Islet precursor cell (in vitro differentiated cells): ENCODE results near the gene NMNAT3.

ENCODE experiments used
- DNase-seq: peaks from one replicate; pipeline ENCODE4 v3.0.0-alpha.2; 2018

Gene NMNAT3

GRCh38 chr3:139677388-139678155, at the start of gene NMNAT3:
Gene NMNAT3 (minus strand): TSS chr3:139677972. CDS start chr3:139627724, 50,248 bp downstream.
- peak; percentile 91 for DNase-seq

- DNase-seq = no peak
Measured at GRCh38 chr3:139721370-139721769, 43.6 kb upstream of the NMNAT3 start.

DNA sequence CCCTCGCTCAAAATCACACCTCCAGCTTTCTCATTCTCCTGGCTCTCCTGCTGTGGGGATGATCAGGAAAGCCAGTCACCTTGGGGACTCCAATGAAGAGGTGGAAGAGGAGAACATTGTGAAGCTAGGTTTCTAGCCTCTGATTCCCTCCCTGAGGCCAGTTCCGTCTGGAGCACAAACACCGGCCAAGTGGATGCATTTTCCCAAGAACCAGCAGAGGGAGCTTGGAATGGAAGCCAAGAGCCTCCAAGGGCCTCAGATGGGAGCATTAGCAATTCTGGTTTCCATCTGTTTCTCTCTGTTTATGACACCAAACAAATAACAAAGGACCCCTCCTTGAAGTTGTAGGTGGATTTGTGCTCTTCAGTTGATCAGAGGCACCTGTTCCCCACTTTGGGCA, 40.6 kb upstream of the NMNAT3 start:
- peak; percentile 84 for DNase-seq

- DNase-seq = no peak
Measured at GRCh38 chr3:139716908-139717485, 39.2 kb upstream of the NMNAT3 start.

DNA sequence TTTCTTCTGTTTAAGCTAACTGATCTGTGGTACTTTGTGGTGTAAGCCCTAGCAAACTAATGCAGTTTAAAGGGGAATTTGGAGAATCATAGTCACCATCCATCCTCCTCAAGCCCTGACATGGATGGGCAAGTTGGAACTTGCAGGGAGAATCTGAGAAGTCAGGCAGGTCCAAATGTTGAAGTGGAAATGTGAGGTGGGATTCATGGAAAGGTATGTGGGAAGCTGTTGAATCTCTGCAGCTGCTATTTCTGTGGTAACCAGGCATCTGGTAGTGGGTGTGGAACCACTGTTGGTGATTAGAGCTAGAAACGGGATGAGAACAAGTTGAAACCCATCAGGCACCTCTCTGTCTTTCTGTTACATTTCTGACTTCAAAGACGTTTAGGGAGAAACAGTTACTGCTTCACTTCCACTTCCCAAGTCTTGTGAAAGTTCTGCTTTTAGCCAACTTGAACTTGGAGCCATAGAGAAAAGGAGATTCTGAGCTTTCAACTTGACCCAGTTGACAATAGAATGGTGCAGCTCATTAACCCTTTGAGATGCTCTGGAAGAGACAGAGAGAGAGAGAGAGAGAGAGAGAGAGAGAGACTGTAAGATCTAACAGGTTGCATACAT, 38.1 kb upstream of the NMNAT3 start:
- no peak for DNase-seq

- no peak for DNase-seq
Measured at GRCh38 chr3:139715166-139715565, 37.4 kb upstream of the NMNAT3 start.

DNA sequence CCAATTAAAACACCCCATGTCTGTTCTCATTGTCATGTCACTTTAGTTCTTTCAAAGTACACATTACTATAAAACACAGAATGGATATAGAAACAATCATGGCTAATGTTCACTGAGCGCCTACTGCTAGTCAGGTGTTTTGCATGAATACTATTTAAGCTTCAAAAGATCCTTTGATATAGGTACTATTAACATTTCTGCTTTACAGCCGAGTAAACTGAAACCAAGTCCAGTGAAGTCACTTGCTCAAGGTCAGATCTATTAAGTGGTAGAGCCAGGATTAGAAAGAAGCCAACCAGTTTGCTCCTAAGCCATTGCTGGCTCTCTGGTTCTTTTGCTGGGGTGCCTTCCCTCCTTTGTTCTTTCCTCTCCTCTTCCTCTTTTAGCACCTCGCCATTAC, 32.4 kb upstream of the NMNAT3 start:
- no peak for DNase-seq

- DNase-seq = no peak
Measured at GRCh38 chr3:139705631-139706030, 27.9 kb upstream of the NMNAT3 start.

- no peak for DNase-seq
Measured at GRCh38 chr3:139696314-139696604, 18.5 kb upstream of the NMNAT3 start.

GRCh38 chr3:139695426-139696313, 17.9 kb upstream of the NMNAT3 start:
- DNase-seq = no peak

- no peak for DNase-seq
Measured at GRCh38 chr3:139695007-139695406, 17.2 kb upstream of the NMNAT3 start.

DNA sequence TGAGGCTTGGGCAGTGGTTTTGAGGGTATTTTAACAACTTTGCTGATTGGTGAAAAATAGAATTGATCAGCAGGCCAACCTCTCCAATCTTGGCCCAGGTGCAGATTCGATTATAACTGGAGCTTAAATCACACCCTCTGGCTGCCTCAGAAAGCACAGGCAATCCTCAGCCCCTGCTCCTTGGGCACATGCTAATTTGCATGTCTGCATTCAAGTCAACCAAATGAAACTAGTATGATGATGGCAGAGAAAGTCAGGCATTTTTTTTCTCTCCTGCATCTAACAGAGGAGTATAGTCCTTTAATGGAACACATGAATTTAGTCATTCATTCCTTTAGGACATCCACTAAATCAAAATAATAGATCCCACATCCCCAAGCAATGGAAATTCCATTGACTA, 16.8 kb upstream of the NMNAT3 start:
- DNase-seq = no peak

GRCh38 chr3:139691619-139692018, 13.8 kb upstream of the NMNAT3 start:
- no peak for DNase-seq

DNA sequence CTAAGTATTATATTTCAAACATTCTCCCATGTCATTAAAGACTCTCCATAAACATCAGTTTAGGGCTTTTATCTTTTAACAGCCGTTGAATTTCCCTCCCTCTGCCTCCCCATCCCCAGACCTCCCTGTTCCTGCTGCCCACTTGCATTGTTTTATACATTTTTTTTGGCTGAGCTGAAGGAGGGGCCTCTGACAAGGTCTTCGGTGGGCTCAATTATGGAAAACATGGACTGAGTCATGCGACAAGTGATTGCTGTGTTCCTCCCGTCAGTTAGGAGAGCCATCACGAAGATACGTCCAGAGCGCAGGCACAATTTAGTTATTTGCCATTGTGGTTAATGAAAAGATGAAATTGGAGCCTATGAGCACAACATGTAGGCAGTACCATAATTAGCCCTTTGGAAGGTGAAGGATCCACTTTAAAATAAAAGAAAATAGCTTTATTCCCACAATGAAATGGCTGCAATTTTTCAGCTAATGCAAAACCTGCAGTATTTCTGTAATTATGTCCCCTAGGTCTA, 12.0 kb upstream of the NMNAT3 start:
- no peak for DNase-seq

DNA sequence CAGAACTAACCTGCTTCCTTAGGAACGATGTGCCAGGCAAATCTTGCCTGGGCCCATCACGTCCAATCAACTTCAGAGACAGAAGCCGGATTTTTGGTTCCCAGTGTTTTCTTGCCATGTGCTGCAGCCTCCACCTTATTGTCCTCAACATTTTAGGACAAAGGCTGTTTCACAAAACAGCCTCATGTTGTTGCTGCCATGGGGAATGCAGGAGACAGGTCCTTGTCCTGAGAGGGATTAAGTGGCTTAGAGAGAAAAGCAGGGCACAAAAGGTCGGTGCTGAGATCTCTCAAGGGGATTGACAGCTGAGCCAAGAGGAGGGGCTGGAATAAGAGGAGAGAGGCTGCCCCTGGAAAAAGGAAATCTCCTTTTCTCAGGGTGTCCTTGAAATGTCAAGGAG, 11.3 kb upstream of the NMNAT3 start:
- no peak for DNase-seq

DNA sequence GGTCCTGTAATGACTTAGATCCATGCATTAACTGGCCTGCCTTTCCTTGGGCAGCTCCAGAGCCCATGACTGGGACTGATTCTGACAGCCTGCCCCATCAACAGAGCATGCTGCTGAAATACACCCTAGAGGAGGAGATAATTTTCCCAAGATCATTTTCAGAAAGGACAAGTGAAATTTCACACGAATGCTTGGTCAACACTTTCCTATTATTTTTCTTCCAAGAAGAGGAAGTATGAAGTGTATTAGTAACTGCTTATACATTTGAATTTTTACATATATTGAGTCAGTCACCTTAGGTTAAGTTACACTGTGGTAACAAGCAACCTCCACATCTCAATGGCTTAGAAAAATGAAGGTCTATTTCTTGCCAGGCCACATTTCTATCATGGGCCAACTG, 9.7 kb upstream of the NMNAT3 start:
- no peak for DNase-seq

- DNase-seq = no peak
Measured at GRCh38 chr3:139686624-139687023, 8.9 kb upstream of the NMNAT3 start.

GRCh38 chr3:139686206-139686605, 8.4 kb upstream of the NMNAT3 start:
- no peak for DNase-seq

DNA sequence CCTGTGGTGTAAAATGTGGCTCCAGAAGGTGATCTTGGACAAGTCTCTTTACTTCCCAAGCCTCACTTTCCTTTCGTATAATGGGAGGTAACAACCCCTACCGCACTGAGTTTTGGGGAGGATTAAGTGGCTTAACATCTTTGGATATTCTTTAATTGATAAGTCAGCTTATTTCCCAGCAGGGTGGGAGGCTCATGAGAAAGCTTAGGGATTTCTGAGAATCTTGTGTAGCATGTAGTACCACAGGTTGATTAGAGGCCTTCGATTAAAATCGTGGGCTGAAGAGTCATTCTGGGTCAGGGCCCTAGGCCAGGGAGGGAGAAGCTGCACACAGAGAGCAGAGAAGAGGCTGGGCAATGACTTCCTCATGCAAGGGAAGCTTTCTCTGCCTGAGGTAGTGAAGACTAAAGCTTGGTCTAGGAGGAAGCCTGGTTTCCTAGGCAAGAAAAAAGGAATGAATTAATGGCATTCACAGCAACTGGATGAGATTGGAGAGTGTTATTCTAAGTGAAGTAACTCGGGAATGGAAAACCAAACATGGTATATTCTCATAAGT, 1.5 kb upstream of the NMNAT3 start:
- no peak for DNase-seq

DNA sequence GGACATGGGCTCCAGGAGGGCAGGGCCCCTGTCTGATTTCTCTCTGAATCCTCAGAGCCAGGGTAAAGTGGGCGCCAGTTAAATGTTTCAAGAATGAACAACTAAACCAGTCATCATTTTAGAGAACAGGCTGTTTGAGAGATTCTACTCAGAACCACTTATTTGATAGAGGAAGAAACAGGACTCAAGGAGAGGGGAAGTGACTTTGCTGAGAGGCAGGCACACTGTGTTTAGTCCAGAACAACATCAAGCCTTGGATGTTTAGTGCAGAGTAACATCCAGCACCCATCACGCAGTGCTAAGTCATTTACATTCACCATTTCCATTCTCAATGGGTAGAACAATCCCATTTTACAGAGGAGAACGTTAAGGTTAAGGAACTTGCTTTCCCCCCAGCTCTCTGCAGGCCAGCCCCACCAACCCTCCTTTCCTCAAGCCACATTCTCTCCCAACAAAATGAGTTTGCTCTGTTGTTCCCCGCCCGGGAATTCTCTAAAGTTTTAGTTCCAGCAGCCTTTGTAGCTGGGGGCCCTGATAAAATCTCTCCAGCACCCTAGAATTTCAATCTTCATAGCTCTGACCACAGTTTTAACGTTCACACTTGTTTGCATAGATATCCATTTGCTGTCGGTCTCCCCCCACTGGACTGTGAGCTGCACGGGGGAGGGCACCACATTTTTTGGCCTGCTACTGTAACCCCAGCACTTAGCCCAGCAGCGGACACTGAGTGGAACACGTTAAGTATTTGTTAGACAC, 962 bp downstream of the NMNAT3 start:
- peak; percentile 24 for DNase-seq

- no peak for DNase-seq
Measured at GRCh38 chr3:139676108-139676507, 1.7 kb downstream of the NMNAT3 start.

DNA sequence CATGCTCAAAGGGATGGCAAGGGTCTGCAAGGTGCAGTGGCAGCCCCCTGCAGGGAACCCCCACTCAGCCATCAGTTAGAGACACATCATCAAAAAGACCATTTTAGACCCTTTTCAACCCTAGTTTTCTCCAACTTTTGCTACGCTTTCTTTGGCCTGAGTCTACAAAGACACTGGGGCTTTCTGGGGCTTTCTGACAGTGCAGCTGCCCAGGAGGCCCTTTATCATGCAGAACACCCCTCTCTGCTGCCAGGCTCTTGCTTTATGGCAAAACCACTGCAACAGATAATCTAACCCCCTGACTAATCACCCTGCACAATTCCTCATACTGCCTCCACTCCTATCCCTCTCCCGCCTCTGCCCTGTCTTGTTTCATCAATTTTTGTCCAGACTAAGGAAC, 2.4 kb downstream of the NMNAT3 start:
- DNase-seq = no peak
